ENCODE measurements around the gene DPP3.
"Not testable (repeated sequence)": the region's sequence is repeated elsewhere in the genome, so short reads cannot be mapped to it uniquely, and the experiment has no call there.

The DPP3 gene

DNA sequence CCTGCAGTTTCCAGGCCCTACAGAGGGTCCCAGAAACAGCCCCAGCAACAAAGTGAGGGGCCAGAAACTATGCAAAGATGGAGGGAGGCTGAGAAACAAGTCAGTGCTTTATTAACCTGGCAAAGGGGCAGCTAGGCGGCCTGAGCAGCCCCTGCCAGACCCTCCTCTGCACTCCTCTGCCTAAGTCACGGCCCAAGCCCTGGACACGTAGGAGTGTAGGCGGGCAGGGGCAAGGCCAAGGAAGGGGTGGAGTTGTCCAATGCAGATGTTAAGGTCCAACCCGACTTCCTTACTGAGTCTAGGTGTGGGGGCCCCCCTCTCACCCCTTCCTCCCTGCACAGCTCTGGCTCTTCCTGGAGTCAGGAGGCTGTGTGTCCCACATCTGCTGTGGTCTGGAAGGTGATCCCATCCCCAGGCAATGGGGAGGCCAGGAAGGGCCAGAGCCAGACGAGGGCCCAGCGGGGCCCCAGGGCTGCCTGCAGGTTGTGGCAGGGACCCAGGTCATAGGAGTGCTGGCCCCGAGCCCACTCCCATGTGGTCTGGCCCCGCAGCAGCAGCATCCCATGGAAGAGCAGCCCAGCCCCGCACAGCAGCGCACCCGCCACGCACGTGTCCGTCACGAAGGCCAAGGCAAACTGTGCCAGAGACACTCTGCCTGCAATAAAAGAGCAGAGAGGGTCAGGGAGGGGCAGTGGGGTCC is 59.1 kb downstream of the DPP3 start:
- Histone ChIP-seq H2AFZ (ENCODE audit: low read length, unreplicated experiment) (no peak overlapping the region), H3K27me3 (ENCODE audit: insufficient read depth, low read length) (no peaks in the 10 kb centered on the region), H3K27ac (ENCODE audit: low read depth, low read length) (no peak overlapping the region), H3K36me3 (ENCODE audit: insufficient read depth, low read length) (no peaks in the 10 kb centered on the region), H3K4me3 (ENCODE audit: low read depth, low read length) (no peak overlapping the region), H3K79me2 (ENCODE audit: control insufficient read depth, insufficient read depth, low read length, unreplicated experiment) (no peaks in the 10 kb centered on the region), H3K4me1 (ENCODE audit: control insufficient read depth, insufficient read depth, low read length, unreplicated experiment) (peaks cover 7% of the 10 kb centered on the region)

DNA sequence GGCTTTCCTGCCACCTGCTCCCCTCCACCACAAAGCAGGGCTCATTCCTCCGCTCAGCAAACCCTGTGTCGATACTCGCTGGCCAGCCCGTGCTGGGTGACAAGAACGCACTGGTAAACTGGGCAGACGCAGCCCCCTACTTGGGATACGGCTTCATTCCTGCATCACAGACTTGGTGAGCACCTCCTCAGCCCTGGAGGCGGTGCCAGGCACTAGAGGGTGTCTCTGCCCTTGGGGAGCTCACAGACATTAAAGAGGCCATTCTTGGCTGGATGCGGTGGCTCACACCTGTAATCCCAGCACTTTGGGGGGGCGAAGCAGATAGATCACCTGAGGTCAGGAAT is 59.6 kb downstream of the DPP3 start:
- Histone ChIP-seq H3K27me3 (ENCODE audit: insufficient read depth, low read length) (no peaks in the 10 kb centered on the region), H3K4me3 (ENCODE audit: low read depth, low read length) (no peak overlapping the region), H3K4me1 (ENCODE audit: control insufficient read depth, insufficient read depth, low read length, unreplicated experiment) (peaks cover 7% of the 10 kb centered on the region), H3K27ac (ENCODE audit: low read depth, low read length) (no peak overlapping the region), H2AFZ (ENCODE audit: low read length, unreplicated experiment) (no peak overlapping the region), H3K36me3 (ENCODE audit: insufficient read depth, low read length) (no peaks in the 10 kb centered on the region), H3K79me2 (ENCODE audit: control insufficient read depth, insufficient read depth, low read length, unreplicated experiment) (no peaks in the 10 kb centered on the region)

DNA sequence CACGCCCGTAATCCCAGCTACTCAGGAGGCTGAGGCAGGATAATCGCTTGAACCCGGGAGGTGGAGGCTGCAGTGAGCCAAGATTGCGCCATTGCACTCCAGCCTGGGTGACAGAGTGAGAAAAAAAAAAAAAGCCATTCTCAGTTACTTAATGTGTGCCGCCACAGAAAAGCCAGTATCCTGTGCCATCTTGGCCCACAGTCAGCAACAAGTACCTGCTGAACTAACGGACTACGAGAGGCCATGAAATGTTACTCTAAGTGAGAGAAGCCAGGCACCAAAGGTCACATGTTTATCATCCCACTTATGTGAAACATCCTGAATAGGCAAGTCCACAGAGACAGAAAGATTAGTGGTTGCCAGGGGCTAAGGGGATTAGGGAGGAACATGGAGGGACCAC is 60.4 kb downstream of the DPP3 start:
- H3K27me3 ChIP-seq (ENCODE audit: insufficient read depth, low read length); H3K79me2 ChIP-seq (ENCODE audit: control insufficient read depth, insufficient read depth, low read length, unreplicated experiment); H3K27ac ChIP-seq (ENCODE audit: low read depth, low read length); H3K4me1 ChIP-seq (ENCODE audit: control insufficient read depth, insufficient read depth, low read length, unreplicated experiment); H3K4me3 ChIP-seq (ENCODE audit: low read depth, low read length); H2AFZ ChIP-seq (ENCODE audit: low read length, unreplicated experiment); H3K36me3 ChIP-seq (ENCODE audit: insufficient read depth, low read length): not testable (repeated sequence)

DNA sequence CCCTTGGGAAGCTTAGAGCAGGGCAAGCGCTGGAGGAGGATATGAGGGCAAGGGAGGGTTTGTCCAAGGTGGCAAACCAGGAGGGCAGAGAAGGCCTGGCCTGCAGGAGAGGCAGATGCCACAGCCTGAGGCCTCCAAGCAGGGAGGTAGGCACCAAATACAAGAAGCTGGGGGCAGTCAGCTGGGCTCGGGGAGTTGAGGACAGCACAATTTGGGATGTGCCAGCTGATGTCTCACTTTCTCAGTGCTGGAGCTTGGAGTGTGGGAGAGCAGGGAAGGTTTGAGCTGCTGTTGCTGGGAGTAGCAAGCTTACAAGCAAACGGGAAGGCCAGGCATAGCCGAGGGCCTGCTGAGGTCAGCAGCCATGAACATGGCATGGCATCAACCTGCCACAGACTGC is 61.7 kb downstream of the DPP3 start:
- H3K79me2 ChIP-seq (ENCODE audit: control insufficient read depth, insufficient read depth, low read length, unreplicated experiment) = no peaks in the 10 kb centered on the region
- no peak overlapping the region for H2AFZ ChIP-seq (ENCODE audit: low read length, unreplicated experiment)
- no peaks in the 10 kb centered on the region for H3K36me3 ChIP-seq (ENCODE audit: insufficient read depth, low read length)
- H3K4me1 ChIP-seq (ENCODE audit: control insufficient read depth, insufficient read depth, low read length, unreplicated experiment) = peaks cover 7% of the 10 kb centered on the region
- H3K27ac ChIP-seq (ENCODE audit: low read depth, low read length) = no peak overlapping the region
- peaks cover 6% of the 10 kb centered on the region; the same call in 1 of the 2 replicates for H3K27me3 ChIP-seq (ENCODE audit: insufficient read depth, low read length)
- H3K4me3 ChIP-seq (ENCODE audit: low read depth, low read length) = no peak overlapping the region

DNA sequence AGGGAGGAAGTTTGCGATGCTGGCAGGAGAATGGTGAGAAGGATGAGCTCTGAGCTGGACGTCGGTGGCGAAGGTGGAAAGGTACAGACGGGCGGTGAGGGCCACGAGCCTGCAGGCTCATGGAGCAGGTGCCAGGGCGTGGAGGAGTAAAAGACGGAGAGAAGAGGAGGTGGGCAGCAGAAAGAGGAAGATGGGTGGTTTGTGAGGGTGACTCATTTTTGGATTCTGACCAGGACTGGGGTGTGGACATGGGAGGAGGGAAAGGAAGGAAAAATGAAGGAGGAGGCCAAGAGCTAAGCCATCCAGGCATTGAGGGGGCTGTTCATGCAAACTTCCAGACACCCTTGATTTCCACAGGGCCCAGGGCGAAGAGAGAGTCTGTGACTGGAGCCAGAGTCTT is 62.1 kb downstream of the DPP3 start:
- Histone ChIP-seq H3K27me3 (ENCODE audit: insufficient read depth, low read length) (peaks cover 11% of the 10 kb centered on the region), H2AFZ (ENCODE audit: low read length, unreplicated experiment) (no peak overlapping the region), H3K79me2 (ENCODE audit: control insufficient read depth, insufficient read depth, low read length, unreplicated experiment) (no peaks in the 10 kb centered on the region), H3K4me3 (ENCODE audit: low read depth, low read length) (no peak overlapping the region), H3K27ac (ENCODE audit: low read depth, low read length) (no peak overlapping the region), H3K36me3 (ENCODE audit: insufficient read depth, low read length) (no peaks in the 10 kb centered on the region), H3K4me1 (ENCODE audit: control insufficient read depth, insufficient read depth, low read length, unreplicated experiment) (peaks cover 7% of the 10 kb centered on the region)

DNA sequence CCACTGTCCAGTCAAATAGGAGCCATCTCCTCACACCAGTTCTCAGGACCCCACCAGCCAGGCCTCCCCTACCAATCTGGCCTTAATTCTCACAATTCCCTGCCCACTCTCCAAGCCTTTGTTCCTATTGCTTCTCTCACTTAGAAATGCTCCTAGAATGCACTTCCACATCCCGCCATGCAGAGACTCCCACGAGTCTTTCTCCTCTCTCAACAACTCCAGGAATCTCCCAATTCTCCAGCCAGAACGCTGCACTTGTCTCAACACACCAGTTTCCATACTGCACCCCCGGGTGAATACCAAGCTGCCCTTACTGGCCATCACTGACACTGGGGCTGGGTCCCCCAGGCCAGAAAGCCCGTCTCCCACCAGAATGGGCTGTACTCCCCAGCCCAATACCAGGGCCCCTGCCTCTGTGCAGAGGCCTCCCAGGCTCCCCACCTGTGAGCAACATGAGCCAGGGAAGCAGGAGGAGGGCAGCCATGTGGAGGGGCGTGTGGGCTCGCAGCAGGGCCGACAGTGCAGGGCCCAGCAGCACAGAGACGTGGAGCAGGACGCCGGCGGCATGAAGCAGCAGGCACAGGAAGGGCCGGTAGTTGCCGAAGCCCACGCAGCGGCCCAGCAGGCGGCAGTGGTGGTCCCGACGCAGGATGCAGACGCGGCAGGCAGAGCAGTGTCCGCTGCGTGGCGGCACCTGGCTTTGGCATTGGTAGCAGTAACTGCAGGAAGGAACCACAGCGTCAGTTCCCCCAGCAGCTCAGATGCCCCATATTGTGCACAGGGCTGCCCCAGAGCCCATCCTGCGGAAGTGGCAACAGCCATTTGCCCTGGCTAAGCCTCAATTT is 63.3 kb downstream of the DPP3 start:
- H3K27ac ChIP-seq (ENCODE audit: low read depth, low read length) = no peak overlapping the region

DNA sequence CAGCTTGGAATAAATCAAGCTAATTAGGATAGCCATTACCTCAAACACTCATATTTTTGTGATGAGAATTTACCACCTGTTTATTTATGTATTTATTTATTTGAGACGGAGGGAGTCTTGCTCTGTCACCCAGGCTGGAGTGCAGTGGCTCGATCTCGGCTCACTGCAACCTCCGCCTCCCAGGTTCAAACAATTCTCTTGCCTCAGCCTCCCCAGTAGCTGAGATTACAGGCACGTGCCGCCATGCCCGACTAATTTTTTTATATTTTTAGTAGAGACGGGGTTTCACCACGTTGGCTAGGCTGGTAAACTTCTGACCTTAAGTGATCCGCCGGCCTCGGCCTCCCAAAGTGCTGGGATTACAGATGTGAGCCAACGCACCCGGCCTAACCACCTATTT is 64.7 kb downstream of the DPP3 start:
- H3K27ac ChIP-seq (ENCODE audit: low read depth, low read length); H3K4me1 ChIP-seq (ENCODE audit: control insufficient read depth, insufficient read depth, low read length, unreplicated experiment); H3K36me3 ChIP-seq (ENCODE audit: insufficient read depth, low read length); H3K79me2 ChIP-seq (ENCODE audit: control insufficient read depth, insufficient read depth, low read length, unreplicated experiment); H2AFZ ChIP-seq (ENCODE audit: low read length, unreplicated experiment): not testable (repeated sequence)
- peak overlapping the region; percentile 86 for H3K4me3 ChIP-seq (ENCODE audit: low read depth, low read length)
- H3K27me3 ChIP-seq (ENCODE audit: insufficient read depth, low read length) = peaks cover 28% of the 10 kb centered on the region

More for the DNA sequence above, 63.3 kb downstream of the DPP3 start:
- Histone ChIP-seq H3K27me3 (ENCODE audit: insufficient read depth, low read length) (peaks cover 19% of the 10 kb centered on the region), H2AFZ (ENCODE audit: low read length, unreplicated experiment) (no peak overlapping the region), H3K4me3 (ENCODE audit: low read depth, low read length) (no peak overlapping the region), H3K79me2 (ENCODE audit: control insufficient read depth, insufficient read depth, low read length, unreplicated experiment) (no peaks in the 10 kb centered on the region), H3K4me1 (ENCODE audit: control insufficient read depth, insufficient read depth, low read length, unreplicated experiment) (peaks cover 7% of the 10 kb centered on the region), H3K36me3 (ENCODE audit: insufficient read depth, low read length) (no peaks in the 10 kb centered on the region)

DNA sequence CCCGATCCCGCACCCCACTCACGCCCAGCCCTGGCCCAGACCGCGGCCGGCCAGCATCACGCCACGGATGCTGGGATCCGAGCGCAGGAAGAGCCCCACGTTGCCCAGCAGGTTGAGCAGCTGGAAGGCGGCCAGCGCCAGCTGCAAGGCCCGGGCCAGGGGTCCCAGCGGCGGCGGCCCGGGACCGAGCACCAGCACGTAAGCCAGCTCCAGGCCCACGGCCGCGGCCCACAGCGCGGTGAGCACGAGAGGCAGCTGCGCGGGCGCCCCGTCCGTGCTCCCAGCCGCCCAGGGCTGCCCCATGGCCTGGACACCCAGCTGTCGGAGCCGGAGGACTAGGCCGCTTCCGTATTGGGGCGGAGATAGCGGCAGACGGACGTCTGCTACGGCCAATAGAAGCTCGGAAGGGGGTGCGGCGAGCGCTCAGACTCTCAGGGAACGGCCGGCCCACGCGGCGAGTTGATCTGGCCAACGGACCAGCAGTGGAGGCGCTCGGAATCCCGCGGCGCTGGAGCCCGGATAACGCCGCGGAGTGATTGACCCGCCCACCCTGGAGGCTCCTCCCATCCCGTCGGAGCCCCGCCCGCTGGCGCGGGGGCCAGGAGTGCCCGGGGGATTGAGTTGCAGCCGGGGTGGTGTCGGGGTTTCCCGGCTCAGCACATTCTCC is 65.6 kb downstream of the DPP3 start, which contains the start of gene ZDHHC24:
ZDHHC24 (minus strand) TSS at position 348 of the 667 bp plus-strand sequence; CDS start at position 303, 45 bp downstream.
- Histone ChIP-seq H3K4me3 (ENCODE audit: low read depth, low read length) (peak within 1 kb of the TSS; percentile 86), H2AFZ (ENCODE audit: low read length, unreplicated experiment) (peak within 1 kb of the TSS; percentile 86), H3K27me3 (ENCODE audit: insufficient read depth, low read length) (peaks cover 28% of the 10 kb centered on the region), H3K36me3 (ENCODE audit: insufficient read depth, low read length) (no peaks in the 10 kb centered on the region), H3K27ac (ENCODE audit: low read depth, low read length) (no peak within 1 kb of the TSS), H3K79me2 (ENCODE audit: control insufficient read depth, insufficient read depth, low read length, unreplicated experiment) (no peaks in the 10 kb centered on the region), H3K4me1 (ENCODE audit: control insufficient read depth, insufficient read depth, low read length, unreplicated experiment) (peaks cover 7% of the 10 kb centered on the region)

DNA sequence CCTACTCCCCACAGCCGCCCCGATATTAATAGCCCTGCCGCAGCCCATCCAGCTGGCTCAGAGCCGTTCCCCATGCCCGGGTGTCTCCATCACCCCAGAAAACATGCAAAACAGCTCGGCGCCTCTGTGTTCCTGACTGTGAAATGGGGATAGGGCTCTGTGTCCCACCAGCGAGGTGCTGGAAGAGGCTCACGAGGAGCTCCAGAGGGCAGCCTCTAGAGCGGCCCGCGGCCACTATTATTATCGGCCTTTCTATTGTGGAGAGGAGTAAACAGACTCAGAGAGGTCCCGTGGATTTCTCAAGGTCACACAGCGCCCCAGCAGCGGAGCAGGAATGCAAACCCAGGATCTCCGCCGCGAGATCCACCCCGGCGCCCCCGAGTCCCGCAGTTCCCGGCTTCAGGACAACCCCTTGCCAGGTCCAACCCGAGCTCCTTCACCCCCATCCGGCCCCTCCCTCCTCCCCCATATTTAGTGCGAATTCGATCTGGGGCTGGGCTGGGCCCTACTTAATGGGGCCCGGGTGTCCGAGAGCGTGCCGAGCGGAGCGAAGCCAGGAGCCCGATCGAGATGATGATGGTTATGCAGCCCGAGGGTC is 66.2 kb downstream of the DPP3 start, which contains the start of gene ACTN3:
ACTN3 (plus strand) TSS at position 536 of the 598 bp plus-strand sequence; CDS start at position 571, 35 bp downstream.
- H3K27me3 ChIP-seq (ENCODE audit: insufficient read depth, low read length) = peaks cover 28% of the 10 kb centered on the region
- peak within 1 kb of the TSS; percentile 86 for H2AFZ ChIP-seq (ENCODE audit: low read length, unreplicated experiment)
- peaks cover 7% of the 10 kb centered on the region for H3K4me1 ChIP-seq (ENCODE audit: control insufficient read depth, insufficient read depth, low read length, unreplicated experiment)
- H3K4me3 ChIP-seq (ENCODE audit: low read depth, low read length) = peak within 1 kb of the TSS; percentile 86
- H3K36me3 ChIP-seq (ENCODE audit: insufficient read depth, low read length) = no peaks in the 10 kb centered on the region
- no peaks in the 10 kb centered on the region for H3K79me2 ChIP-seq (ENCODE audit: control insufficient read depth, insufficient read depth, low read length, unreplicated experiment)
- H3K27ac ChIP-seq (ENCODE audit: low read depth, low read length) = no peak within 1 kb of the TSS

DNA sequence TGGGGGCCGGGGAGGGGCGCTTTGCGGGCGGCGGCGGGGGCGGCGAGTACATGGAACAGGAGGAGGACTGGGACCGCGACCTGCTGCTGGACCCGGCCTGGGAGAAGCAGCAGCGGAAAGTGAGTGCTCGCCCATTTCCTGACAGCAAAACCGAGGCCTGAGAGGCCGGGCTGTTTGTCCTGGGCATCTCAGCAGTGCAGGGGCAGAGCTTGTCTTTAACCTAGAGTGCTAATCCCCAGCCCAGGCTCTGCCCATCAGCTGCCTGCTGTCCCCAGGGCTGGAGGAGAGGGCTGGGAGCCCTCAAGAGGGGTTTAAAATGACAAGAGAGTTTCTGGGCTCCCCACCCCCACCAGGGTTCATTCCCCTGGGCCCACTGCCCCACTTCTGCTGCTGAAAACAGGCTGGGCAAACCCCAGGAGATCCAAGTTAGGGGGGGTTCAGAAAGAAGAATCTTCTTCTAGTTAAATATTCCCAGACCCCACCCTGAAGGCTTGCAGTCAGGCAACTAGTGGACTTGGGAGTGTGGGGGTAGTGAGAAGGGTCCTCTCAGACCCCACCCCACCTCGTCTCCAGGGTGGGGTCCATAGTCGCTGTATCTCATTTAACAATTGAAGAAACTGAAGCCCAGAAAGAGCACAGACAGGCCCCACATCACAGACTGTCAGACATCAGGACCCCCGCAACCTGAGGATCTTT is 66.9 kb downstream of the DPP3 start:
- Histone ChIP-seq H3K27ac (ENCODE audit: low read depth, low read length) (no peak overlapping the region), H3K4me3 (ENCODE audit: low read depth, low read length) (peak overlapping the region; percentile 86; the same call in 1 of the 2 replicates), H3K4me1 (ENCODE audit: control insufficient read depth, insufficient read depth, low read length, unreplicated experiment) (peaks cover 7% of the 10 kb centered on the region), H3K36me3 (ENCODE audit: insufficient read depth, low read length) (no peaks in the 10 kb centered on the region), H3K27me3 (ENCODE audit: insufficient read depth, low read length) (peaks cover 28% of the 10 kb centered on the region), H3K79me2 (ENCODE audit: control insufficient read depth, insufficient read depth, low read length, unreplicated experiment) (no peaks in the 10 kb centered on the region), H2AFZ (ENCODE audit: low read length, unreplicated experiment) (no peak overlapping the region)
